ENCODE measurements around the gene DGCR6.

- TF ChIP-seq, protein P1, sequence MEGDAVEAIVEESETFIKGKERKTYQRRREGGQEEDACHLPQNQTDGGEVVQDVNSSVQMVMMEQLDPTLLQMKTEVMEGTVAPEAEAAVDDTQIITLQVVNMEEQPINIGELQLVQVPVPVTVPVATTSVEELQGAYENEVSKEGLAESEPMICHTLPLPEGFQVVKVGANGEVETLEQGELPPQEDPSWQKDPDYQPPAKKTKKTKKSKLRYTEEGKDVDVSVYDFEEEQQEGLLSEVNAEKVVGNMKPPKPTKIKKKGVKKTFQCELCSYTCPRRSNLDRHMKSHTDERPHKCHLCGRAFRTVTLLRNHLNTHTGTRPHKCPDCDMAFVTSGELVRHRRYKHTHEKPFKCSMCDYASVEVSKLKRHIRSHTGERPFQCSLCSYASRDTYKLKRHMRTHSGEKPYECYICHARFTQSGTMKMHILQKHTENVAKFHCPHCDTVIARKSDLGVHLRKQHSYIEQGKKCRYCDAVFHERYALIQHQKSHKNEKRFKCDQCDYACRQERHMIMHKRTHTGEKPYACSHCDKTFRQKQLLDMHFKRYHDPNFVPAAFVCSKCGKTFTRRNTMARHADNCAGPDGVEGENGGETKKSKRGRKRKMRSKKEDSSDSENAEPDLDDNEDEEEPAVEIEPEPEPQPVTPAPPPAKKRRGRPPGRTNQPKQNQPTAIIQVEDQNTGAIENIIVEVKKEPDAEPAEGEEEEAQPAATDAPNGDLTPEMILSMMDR (conservative IDR thresholded peaks at IDR 0.05; ENCODE audit: low read length): no peak
- no peak for TF ChIP-seq EZH2phosphoT487 (IDR thresholded peaks at IDR 0.05; ENCODE audit: borderline replicate concordance, low read depth, low read length)
These were observed 3.4 kb downstream of the DGCR6 start for GRCh38 chr22:18909556-18909955.
